HT1080 (cell line): ENCODE results near the gene RBM27. TPM values are rescaled to one million over a fixed set of nuclear protein-coding genes. Genes with fewer than 3 reads are reported as not detected.
"Not testable (repeated sequence)": the region's sequence is repeated elsewhere in the genome, so short reads cannot be mapped to it uniquely, and the experiment has no call there.

Source experiments
- DNase-seq: peaks from one replicate; pipeline ENCODE4 v3.0.0-alpha.2; 2015; ENCODE audit warnings: low read depth
- polyA plus RNA-seq, 2 experiments: library from polyadenylated mRNA; depleted of rRNA; stranded (reverse); fragments of >200 nt; gene quantifications; 2 replicates each; pipeline ENCODE4 v1.2.3, GENCODE V29; 2015
- total RNA-seq: library from RNA; depleted of rRNA; stranded (reverse); fragments of >200 nt; shearing (Covaris generic); gene quantifications from 2 replicates; pipeline ENCODE4 v1.2.3, GENCODE V29; 2014; rRNA removed

RBM27 gene, protein sequence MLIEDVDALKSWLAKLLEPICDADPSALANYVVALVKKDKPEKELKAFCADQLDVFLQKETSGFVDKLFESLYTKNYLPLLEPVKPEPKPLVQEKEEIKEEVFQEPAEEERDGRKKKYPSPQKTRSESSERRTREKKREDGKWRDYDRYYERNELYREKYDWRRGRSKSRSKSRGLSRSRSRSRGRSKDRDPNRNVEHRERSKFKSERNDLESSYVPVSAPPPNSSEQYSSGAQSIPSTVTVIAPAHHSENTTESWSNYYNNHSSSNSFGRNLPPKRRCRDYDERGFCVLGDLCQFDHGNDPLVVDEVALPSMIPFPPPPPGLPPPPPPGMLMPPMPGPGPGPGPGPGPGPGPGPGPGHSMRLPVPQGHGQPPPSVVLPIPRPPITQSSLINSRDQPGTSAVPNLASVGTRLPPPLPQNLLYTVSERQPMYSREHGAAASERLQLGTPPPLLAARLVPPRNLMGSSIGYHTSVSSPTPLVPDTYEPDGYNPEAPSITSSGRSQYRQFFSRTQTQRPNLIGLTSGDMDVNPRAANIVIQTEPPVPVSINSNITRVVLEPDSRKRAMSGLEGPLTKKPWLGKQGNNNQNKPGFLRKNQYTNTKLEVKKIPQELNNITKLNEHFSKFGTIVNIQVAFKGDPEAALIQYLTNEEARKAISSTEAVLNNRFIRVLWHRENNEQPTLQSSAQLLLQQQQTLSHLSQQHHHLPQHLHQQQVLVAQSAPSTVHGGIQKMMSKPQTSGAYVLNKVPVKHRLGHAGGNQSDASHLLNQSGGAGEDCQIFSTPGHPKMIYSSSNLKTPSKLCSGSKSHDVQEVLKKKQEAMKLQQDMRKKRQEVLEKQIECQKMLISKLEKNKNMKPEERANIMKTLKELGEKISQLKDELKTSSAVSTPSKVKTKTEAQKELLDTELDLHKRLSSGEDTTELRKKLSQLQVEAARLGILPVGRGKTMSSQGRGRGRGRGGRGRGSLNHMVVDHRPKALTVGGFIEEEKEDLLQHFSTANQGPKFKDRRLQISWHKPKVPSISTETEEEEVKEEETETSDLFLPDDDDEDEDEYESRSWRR
- total RNA-seq: 16.1 and 21.9 TPM in 2 replicates
- 12.3 and 13.9 TPM in 2 replicates for polyA plus RNA-seq (2015; cell fraction: cytosol; rRNA removed)
- polyA plus RNA-seq (2015; cell fraction: nucleus; rRNA removed): 13.3 TPM in 2 replicates

DNA sequence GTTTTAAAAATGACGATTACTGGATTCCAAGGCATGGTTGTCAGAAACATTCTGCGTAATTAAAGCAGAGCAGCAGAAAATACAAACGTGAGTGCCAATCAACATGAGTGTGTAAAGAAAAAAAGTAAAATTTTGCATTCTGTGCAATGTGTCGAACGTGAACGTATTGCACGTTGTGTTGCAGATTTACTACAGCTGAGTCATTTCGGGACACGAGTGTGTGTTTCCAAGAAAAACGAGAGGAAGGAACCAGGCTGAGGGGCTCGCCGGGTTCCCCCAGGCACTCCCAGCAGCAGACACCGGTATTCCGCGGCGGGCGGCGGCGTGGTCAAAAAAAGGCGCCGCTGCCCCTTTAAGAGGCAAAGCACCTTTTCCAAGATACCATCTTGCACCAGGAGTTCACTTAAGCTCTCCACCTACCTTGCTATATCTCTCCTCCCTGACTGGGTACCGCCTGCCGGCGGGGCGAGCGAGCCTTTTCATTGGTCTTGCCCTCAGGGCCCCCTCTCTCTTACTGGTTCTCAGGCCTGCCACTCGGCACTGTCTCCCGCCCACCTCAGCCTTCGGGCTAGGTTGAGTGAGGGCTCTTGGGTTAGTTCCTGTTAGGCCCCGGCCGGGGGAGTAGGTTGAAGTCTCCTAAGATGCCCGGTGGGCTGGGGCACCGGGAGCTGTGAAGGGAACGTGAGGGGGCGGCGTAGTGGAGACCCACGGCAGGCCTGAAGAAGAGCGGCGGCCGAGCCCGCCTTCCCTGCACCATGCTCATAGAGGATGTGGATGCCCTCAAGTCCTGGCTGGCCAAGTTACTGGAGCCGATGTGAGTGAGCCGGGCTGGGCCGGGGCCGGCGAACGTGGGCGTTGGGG lies at the start of gene RBM27:
Gene RBM27 (plus strand): TSS at position 595 of the 861 bp plus-strand sequence. CDS start 161 bp downstream, at position 756.
- peak; percentile 100 for DNase-seq

DNA sequence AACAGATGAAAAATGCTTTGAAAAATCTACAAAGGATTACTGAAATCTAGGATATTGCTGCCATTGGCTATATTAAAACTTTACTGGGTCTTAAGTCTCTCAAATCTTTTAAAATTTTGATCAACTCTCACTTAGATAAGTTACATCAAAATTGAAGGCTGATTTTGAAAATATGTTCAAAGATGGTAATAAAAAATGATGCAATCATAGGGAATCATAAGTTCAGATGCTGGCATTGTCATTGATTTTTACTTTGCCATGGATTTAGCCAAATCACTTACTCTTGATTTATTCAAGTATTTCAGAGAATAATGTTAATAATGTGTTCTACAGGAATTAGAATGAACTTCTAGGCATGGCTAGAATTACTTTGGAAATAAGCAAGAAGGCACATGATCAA lies 45.1 kb upstream of the RBM27 start:
- no peak for DNase-seq

DNA sequence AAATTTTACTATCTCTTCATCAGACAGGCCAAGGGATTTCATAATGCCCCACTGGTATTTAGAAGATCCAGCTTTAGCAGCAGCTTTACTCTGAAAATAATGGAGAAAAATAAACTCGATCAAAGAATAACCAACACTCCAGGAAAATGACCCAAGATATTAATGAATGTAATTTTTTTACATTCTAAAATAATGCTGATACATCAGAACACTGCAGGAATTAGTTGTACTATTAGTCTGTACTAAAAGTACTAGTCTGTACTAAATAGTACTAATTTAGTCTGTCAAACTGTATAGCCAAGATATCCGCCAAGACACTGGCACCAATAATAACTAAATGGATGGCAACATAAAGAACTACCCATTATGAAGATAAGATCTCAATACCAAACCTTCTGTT lies 39.0 kb upstream of the RBM27 start:
- no peak for DNase-seq

DNA sequence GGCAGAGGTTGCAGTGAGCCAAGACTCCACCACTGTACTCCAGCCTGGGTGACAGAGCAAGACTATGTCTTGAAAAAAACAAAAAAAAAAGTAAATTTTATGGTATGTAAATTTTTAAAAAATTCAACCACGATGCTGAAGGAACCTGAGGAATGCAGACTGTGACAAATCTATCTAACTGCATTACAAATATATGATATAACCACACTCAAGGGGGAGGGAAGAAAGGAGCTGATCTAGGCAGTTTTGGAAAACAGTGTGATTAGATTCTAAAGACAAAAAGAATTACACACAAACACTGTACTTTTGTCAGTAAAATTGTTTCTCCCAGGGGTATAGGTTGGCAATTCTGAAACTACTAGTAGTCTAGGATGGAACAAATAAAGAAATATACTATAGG lies 37.9 kb upstream of the RBM27 start:
- DNase-seq: no peak

DNA sequence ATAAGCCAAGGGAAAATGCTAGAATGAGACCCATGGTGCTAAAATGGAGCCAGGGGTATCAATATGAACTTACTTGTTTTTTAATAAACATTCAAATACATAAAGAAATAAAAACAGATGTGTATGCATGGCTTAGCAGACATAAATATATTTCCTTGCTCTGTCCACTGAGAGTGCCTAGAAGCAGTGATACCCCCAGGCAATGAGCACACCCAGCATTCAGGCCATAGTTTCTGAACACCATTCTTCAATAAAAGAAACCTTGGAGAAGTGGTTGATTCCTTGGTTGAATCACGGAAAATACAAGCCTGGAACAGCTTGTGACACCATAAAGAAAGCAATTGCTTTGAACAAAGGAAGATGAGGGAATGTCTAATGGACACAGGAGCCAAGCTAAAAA lies 37.5 kb upstream of the RBM27 start:
- DNase-seq: no peak

DNA sequence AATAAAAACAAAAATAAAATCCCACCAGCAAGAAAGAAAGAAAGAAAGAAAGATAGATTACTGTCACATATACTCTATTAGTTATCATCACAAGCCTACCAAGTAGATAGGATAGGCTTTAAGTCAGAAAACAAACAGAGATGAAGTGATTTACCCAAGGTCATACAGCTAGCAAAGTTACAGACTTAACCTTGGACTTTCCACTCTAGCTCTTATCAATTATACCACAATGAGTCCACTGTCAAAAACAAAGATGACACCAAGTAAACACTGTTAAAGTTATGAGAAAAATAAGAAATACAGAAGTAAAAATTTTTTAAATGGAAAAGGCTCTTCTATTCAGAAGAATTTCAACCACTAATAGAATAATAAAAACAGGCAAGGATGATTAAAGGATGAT lies 34.3 kb upstream of the RBM27 start:
- no peak for DNase-seq

DNA sequence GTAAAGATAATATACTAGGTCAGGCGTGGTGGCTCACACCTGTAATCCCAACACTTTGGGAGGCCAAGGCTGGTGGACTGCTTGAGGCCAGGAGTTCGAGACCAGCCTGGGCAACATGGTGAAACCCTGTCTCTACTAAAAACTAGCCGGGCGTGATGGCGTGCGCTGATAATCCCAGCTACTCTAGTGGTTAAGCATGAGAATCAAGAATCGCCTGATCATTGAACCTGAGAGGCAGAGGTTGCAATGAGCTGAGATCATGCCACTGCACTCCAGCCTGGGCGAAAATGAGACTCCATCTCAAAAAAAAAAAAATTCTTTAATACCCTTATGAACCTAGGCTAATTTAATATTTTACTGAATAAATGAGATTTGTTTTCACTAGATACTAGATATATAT lies 30.4 kb upstream of the RBM27 start:
- DNase-seq: not testable (repeated sequence)

DNA sequence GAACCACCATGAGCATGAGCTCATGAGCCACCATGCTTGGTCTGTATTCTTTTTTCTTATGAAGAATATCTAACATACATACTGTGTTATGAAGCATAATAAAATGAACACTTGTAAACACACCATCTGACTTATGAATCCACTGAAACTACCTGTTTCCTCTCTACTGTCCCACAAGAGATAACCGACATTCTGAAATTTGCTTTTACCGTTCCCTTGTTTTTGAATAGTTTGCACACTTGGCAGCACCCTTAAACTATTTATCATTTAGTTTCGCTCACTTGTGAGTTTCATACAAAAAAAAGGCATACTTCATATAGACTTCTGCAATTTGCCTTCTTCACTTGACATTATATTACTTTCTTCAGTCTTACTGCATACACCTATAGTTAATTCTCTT lies 29.8 kb upstream of the RBM27 start:
- no peak for DNase-seq

DNA sequence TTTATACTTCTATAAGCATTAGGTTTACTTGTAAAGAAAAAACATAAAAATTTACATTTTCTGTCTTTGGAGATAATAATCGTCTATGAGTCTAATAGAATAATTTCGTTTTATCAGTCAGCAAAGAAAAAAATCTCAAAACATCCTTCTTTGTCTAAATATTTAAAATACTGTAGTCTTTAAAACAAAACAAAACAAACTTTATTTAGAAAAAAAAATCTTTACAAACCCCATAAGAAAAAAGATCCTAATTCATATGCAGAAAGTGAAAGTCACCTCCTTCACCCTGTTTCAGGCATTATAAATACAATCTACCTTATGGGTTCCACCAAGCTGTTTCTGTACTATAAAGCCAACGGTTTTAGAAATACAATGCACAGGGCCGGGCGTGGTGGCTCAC lies 26.6 kb upstream of the RBM27 start:
- no peak for DNase-seq

DNA sequence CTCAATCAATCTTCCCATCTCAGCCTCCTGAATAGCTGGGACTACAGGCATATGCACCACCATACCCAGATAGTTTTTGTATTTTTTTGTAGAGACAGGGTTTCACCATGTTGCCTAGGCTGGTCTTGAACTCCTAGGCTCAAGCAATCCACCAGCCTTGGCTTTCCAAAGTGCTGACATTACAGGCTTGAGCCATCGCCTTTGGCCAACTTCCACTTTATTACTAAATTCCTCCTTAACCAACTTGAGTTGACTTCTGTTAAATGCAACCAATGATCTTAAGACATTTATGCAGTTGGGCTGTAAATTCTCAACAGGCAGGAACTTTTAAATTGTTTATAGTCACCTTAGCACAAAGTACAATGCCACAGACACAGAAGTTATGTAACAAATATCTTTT lies 23.7 kb upstream of the RBM27 start:
- no peak for DNase-seq

DNA sequence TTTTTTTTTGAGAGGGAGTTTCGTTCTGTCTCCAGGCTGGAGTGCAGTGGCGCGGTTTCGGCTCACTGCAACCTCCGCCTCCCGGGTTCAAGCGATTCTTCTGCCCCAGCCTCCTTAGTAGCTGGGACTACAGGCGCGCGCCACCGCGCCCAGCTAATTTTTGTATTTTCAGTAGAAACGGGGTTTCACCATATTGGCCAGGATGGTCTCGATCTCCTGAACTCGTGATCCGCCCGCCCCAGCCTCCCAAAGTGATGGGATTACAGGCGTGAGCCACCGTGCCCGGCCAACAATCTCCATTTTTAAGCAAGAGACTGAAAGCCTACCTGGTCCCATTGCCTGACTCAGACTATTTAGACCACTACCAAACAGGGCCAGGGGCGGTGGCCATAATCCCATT lies 20.0 kb upstream of the RBM27 start:
- not testable (repeated sequence) for DNase-seq

DNA sequence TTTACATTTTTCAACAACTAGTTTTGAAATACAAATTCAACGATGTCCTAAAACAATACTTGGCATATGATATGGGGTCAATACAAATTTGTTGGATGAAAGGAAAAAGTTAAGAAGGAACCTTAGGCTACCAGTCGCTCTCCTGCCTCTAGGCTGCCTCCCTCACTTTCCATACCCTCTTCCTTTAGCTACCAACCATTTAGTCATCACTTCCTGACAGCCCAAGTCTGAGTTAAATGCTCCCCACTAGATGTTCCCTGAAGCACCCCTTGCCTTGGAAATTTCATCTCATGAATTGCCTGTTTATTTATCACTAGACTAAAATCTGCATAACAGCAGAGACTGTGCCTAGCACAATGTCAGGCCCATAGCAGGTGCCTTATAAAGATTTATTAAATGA lies 18.2 kb upstream of the RBM27 start:
- peak; percentile 76 for DNase-seq

DNA sequence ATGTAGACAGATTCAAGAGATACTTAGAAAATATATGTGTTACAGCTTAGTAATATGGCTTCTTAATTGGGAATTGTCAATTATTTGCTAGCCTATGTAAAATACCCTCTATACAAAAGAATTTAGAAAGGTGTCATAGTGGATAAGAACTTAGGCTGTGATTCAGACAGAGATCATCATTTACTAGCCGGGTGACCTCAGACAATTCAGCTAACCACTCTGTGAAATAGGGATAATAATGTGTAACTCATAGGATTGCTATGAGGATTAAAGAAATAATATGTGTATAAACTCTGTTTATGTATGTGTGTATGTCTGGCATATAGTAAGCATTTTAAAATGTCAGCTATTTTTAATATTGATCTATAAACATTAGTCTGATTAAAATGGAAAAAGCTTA lies 15.0 kb upstream of the RBM27 start:
- DNase-seq: peak; percentile 75

DNA sequence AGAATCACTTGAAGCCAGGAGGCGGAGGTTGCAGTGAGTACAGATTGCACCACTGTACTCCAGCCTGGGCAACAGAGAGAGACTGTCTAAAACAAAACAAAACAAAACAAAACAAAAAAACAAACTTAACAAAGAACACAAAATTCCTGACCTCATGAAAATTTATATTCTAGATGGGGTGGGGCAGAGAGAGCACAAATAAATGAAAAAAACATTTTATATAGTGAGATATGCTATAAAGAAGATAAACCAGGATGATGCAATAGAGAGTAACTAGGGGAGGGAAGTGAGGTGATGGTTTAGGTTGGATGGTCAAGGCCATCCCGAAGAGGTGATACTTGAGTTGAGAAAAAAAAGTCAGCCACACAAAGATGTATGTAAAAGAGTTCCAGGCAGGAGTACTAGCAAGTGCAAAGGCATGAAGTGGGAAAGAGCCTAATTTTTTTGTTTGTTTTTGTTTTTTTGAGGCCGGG lies 10.8 kb upstream of the RBM27 start:
- no peak for DNase-seq

DNA sequence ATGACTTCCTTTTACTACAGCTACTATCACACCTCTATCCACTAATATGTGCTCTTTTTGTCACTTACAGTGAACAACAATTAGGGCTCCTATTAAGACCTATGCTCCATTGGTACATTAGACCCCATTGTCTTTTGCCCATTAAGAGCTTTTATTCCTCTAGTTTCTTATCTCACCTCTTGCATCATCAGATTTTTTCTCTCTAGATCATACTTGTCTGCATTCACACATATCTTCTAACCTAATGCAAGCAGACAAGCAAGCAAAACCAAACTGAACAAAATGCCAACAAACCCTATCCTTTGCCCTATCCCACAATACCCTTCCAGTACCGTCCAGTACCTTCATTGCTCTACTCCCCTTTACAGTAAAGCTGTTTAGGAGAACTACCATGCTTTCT lies 10.1 kb upstream of the RBM27 start:
- DNase-seq: no peak

DNA sequence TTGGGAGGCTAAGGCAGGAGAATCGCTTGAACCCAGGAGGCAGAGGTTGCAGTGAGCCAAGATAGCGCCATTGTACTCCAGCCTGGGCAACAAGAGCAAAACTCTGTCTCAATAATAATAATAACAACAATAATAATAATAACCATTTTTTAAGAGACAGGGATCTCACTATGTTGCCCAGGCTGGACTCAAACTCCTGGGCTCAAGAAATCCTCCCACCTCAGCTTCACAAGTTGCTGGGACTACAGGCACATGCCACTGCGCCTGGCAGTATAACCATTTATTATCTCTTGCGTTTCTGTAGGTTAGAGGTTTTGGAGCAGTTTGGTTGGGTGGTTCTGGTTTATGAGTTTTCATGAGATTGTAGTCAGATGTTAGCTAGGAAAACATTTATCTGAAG lies 8.4 kb upstream of the RBM27 start:
- not testable (repeated sequence) for DNase-seq

DNA sequence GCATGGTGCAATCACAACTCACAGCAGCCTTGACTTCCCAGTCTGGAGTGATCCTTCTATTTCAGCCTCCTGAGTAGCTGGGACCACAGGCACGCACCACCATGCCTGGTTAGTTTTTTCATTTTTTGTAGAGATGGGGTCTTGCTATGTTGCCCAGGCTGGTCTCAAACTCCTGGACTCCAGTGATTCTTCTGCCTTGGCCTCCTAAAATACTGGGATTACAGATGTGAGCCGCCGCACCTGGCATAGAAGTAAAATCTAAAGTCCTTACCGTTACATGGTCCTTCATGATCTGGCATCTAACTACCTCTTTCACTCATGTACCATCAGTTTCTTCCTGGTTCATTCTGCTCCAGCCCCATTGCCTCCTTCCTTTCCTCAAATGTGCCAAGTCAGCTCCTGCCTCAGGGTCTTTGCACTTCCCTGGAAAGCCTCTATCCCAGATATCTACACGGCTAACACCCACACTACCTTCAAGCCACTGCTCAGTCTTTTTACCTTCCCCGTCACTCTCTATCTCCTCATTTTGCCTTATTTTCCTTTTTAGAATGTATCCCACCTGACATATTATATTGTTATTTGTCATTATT lies 6.9 kb upstream of the RBM27 start:
- no peak for DNase-seq

DNA sequence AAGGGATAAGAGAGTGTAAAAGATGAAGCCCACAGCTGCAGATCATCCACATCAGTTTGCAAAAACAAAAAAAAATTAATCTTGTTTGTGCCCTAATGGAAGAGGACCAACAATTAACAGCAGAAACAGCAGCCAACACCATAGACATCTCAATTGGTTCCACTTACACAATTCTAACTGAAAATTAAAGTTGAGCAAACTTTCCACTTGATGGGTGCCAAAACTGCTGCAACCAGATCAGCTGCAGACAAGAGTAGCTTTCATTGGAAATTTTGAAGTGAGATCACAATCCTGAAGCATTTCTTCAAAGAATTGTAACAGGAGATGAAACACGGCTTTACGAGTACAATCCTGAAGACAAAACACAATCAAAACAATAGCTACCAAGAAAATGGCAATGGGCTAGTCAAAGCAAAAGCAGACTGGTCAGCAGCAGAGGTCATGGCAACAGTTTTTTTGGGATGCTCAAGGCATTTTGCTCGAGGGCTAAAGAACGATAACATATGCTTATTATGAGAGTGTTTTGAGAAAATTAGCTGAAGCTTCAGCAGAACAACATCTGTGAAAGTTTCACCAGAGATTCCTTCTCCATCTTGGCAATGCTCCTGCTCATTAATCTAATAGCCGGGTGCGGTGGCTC lies 4.1 kb upstream of the RBM27 start:
- no peak for DNase-seq

DNA sequence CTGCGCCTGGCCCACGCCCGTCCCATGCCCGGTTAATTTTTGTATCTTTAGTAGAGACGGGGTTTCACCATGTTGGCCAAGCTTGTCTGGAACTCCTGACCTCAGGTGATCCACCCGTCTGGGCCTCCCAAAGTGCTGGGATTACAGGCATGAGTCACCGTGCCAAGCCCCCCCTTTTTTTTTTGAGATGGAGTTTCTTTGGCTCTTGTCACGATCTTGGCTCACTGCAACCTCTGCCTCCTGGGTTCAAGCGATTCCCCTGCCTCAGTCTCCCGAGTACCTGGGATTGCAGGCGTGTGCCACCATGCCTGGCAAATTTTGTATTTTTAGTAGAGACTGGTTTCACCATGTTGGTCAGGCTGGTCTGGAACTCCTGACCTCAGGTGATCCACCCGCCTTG lies 1.6 kb upstream of the RBM27 start:
- not testable (repeated sequence) for DNase-seq

DNA sequence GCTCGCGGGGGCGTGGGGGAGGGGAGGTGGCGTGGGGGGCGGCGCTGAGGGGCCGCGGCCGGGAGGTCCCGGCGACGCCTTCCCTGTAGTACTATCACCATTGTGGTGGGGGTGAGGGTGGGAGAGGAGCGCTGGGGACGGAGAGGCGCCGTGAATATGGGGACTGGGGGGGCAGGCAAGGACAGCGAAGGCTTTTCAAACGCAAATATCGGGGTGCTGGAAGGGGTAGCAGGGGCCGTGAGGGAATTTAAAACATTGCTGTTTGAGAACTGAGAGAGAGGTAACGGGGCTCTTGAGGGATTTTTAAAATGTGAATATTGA lies 427 bp downstream of the RBM27 start:
- DNase-seq: no peak
